Vagina (tissue), 2 donors: ENCODE results near the gene ARVCF.

Experiments
- CTCF ChIP-seq, 3 experiments: fragments of 450-650 bp in 2 of 3; fragments of 200-600 bp in 1 of 3; sonication (generic) in 1 of 3; IDR thresholded peaks; one replicate each; pipeline ENCODE4 v1.5.1; 2017 to 2019; ENCODE audit warnings: antibody characterized with exemption in 3 of 3, mild to moderate bottlenecking in 2 of 3, moderate library complexity in 2 of 3
- POLR2A ChIP-seq, 2 donors: fragments of 450-650 bp; IDR thresholded peaks; one replicate each; pipeline ENCODE4 v1.6.1; 2017; ENCODE audit warnings: antibody characterized with exemption in 2 of 2, mild to moderate bottlenecking in 2 of 2, moderate library complexity in 2 of 2
- POLR2AphosphoS5 ChIP-seq, 2 donors: sonication (generic); formaldehyde crosslinking; IDR thresholded peaks; one replicate each; pipeline ENCODE4 v1.9.0; 2017; ENCODE audit warnings: antibody characterized with exemption in 2 of 2, mild to moderate bottlenecking in 2 of 2, low read depth in 1 of 2; ENCODE audit not compliant: insufficient read depth in 1 of 2

GRCh38 chr22:20024225-20024624 lies 7.6 kb upstream of the ARVCF start:
- TF ChIP-seq POLR2A (IDR thresholded peaks at IDR 0.05) (no peak), CTCF (IDR thresholded peaks at IDR 0.05) (no peak), POLR2AphosphoS5 (IDR thresholded peaks at IDR 0.05; ENCODE audit: insufficient read depth in 1 of 2, low read depth in 1 of 2) (no peak)
